NCI-H128 (cell line): Measurements from ENCODE around the gene AGPAT3.

Source experiments
- DNase-seq: peaks from one replicate; lab custom pipeline; 2025; ENCODE audit not compliant: unreplicated experiment; lab: John Stamatoyannopoulos, UW

AGPAT3 gene

GRCh38 chr21:43989401-43989800, 124.4 kb downstream of the AGPAT3 start:
- DNase-seq, result no peak

DNA sequence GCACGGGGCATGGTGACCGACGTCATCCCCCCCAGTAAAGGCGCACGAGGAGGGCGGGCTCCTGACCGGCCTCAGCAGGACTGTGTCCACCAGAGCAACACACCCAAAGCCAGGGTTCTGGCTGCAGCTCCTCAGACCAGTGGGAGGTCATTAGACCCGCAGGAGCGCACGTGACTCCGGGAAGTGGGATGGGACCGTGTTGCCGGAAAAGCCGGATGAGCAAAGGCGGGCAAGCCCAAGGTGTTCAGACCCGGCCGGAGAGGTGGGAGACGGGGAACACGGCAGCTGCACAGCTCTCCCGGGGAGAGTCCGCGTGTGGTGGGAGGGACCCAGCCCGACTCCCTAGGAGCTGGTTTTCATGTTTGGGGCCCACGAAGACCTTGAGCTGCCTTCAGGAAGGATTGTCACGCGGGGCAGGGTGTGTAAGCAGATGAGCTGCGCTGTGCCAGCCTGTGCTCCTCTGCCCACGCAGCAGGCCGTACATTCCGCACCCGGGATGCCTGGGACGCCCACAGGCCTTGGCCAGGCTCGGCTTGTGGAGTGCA, 126.5 kb downstream of the AGPAT3 start:
- no peak for DNase-seq

DNA sequence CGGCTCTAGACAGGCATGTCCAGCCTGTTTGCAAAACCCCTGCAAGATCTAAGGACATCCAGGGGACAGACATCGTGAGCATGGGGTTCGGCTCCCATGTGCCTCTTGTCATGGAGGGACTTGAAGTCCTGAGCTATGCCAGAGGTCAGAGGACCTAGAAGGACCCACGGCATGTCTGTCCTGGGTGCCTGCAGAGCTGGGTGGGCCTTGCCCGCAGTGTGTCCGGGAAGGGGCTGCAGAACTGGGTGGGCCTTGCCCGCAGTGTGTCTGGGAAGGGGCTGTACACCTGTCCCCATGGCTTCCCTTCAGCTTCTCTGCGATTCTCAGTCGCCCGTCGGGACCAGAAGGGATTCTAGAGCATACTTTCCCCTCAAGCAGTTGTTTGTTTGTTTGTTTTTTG, 127.1 kb downstream of the AGPAT3 start:
- no peak for DNase-seq

DNA sequence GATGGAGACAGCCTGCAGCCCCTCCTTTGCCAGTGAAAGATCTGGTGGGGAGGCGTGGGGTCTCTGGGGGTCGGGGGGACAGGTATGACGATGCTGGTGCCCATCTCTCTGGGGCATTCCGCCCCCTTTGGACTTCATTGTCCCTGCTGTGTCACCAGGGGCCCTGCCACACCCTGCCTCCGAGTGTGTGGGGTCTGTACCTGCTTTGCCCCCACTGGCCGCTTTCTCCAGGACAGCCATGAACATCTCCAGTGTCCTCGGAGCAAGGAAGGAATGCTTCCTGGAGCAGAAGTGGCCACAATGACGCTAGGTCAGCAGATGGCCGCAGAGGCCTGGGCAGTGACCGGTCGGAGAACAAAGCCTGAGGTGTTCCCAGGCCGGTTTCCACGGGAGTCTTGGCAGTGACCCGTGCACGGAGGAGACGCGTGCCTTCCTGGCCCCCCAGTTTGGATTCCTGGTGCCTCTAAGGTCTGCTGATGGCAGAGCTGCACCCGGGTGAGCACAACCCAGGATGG, 128.5 kb downstream of the AGPAT3 start:
- DNase-seq, result no peak

- DNase-seq, result no peak
Measured at GRCh38 chr21:43994085-43994484, 129.1 kb downstream of the AGPAT3 start.

GRCh38 chr21:43994646-43995045, 129.6 kb downstream of the AGPAT3 start:
- DNase-seq, result no peak

DNA sequence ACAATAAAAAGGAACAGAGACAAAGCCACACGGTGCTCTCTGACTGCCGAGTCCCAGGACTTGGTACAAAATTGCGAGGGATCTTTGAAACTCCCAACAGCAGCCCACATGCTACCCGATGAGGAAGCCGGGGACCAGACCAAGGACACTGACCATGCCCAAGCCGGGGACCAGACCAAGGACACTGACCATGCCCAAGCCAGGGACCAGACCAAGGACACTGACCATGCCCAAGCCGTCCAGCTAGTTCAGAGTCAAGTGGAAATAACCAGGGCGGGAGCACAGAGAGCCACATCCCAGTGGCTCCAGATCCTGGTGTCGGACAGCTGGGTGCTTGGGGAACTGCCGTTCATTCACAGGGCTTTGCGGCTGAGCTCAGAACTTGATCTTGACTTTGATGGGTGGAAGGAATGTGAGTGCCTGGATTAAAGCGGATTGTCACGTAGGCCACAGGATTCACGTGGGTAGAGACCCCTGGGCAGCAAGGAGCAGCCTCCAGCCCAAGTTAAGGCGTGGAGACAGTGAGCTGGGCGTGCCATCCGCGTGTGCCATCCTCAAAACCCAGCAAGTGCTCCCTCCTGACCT, 130.6 kb downstream of the AGPAT3 start:
- DNase-seq, result no peak

DNA sequence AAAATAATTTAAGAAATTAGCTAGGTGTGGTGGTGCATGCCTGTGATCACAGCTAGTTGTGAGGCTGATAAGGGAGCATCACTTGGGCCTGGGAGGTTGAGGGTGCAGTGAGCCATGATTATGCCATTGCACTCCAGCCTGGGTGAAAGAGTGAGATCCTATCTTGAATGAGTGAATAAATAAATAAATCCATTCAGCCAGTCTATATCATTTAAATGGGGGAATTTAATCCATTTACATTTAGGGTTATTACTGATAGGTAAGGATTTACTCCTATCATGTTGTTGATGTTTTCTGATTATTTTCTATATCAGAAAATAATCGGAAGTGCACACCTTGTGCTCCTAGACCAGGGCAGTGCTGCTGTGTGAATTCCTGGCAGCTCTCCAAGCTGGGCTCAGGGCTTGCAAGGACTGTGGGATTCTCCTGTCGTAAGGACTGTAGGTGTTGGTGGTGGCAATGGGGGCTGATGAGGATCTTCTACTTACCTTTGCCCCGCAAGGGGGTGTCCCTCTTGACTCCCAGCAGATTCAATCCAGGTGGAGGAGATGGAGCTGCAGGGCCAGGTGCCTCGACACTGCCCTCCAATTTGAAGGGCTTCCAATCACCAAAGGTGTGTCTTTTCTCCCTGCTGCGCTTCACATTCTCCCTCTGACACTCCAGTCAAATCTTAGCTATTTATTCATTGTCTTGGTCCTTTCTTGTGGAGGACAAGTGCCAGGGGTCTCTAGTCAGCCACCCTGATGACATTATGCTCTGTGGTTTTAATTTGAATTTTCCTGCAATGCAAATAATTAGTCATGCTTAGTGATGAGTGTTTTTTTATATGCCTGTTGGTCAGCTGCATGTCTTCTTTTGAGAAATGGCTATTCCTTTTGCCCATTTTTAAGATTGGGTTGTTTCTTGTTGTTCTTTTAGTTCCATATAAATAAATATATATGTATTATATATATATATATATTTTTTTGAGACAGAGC, 133.0 kb downstream of the AGPAT3 start:
- no peak for DNase-seq

DNA sequence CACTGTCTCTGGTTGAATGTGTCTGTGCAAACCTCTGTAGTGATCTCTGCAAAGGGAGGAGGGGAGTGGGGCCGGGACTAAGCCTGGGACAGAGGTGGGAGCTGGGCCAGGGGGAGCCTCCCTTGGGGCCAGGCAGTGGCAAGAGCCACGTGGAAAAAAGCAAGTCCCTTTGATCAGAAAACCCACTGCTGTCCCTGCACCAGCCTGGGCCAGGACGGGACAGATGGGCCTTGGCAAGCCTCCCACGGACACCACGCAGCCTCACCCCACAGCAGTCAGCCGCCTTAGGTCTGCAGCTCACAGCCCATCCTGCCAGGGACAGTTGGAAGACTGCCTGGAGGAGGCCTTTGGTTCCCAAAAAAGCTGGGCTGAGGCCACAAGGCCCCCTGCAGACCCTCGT, 135.3 kb downstream of the AGPAT3 start:
- no peak for DNase-seq

- DNase-seq, result no peak
Measured at GRCh38 chr21:44002511-44002910, 137.5 kb downstream of the AGPAT3 start.

- no peak for DNase-seq
Measured at GRCh38 chr21:44003307-44003966, 138.4 kb downstream of the AGPAT3 start.

DNA sequence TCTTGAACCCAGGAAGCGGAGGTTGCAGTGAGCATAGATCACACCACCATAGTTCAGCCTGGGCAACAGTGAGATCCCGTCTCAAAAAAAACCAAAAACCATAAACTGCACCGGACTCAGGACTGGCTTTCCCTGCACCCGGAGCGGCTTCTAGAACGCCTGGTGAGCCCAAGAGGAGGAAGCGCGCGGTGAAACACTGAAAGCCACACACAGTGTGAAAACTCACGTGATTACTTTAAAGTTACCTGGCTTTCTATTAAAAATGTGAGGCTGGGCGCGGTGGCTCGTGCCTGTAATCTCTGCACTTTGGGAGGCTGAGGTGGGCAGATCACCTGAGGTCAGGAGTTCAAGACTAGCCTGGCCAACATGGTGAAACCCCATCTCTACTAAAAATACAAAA, 140.0 kb downstream of the AGPAT3 start:
- DNase-seq, result no peak

- DNase-seq, result no peak
Measured at GRCh38 chr21:44005593-44005992, 140.6 kb downstream of the AGPAT3 start.

DNA sequence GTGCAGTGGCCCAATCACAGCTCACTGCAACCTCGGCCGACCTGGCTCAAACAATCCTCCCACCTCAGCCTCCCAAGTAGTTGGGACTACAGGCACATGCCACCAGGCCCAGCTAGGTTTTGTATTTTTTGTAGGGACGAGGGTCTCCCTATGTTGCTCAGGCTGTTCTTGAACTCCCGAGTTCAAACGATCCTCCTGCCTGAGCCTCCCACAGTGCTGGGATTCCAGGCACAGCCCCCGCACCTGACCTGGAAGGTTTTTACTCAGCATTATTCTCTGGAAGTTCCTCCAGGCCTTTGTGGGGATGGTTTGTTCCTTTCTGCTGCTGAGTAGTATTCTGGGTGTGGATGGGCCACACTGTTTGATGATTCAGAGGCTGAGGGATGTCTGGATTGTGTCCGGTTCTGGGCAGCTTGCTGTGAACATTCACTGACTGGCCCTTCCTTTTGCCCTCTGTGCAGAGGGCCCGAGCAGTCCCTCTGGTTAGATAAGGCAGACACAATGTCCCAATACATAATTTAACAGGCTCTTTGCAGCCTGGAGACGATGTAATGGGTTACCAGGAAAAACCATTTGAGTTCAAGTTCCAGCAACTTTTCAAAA, 141.1 kb downstream of the AGPAT3 start:
- no peak for DNase-seq

DNA sequence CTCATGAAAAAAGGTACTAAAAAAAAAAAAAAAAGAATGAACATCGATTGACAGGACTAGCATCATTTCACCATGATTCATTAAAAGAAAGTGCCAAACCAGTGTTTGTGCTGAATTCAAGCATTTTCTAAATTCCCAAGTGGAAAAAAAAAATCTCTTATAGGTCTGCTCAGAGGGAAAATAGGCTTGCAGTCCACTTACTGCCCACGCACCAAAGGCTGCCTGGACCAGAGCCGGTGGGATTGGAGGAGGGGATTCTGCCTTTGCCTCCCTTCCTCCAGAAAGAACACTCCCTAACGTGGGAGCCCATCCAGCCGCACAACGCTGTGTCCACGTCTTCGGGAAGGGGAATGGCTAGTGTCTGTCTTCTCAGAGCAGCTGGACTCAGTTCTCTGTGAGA, 141.6 kb downstream of the AGPAT3 start:
- DNase-seq, result no peak

DNA sequence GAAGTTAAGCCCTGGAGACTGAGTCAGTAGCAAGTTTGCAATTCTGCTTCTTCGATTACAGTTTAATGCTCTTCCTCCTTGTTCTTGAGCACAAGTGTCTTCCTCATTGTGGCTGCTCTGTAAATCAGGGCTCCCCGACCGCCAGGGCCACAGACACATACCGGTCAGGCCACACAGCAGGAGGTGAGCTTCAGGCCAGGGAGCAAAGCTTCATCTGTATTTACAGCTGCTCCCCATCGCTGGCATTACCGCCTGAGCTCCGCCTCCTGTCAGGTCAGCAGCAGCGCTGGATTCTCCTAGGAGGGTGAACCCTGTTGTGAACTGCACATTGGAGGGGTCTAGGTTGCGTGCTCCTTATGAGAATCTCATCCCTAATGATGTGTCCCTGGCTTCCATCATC, 145.4 kb downstream of the AGPAT3 start:
- DNase-seq, result no peak

- DNase-seq, result no peak
Measured at GRCh38 chr21:44011123-44011522, 146.1 kb downstream of the AGPAT3 start.

DNA sequence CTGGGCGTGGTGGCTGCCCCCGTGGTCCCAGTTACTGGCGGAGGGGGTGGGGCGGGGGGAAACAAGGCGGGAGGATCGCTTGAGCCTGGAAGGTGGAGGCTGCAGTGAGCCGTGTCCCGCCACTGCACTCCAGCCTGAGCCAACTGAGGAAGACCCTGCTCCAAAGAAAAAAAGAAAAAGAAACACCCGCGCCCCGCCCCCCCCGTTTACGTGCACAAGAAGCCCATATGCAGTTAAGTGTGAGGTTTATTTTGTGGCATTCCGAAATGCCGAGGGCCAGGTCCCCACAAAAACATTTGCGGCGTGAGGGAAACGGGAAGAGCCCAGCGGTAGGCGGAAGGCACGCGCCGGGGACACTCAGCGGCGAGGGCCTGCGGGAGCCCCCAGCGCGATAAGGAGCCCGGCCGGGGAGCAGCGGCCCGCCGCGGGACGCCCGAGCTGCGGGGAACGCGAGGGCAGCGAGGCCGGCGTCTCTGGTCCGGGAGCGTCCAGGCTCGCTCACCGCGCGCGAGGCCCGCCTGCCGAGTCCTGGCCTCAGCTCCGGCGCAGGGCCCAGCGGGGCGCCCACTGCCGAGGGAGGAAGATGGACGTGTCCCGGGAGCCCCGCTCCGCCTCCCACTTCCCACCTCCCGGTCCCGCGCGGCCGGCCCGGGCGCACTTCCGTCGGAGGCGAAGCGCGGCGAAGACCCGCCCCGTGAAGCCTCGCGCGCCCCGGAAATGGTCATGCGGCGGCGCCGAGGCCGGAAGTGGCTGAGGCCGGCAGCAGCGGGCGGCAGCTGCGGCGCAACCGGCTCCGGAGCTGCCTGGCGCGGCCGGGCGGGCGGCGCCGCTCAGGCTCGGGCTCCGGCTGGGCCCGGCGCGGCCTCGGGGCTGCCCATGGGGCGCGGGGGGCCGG, 146.8 kb downstream of the AGPAT3 start, which contains the start of gene TRAPPC10:
Gene TRAPPC10, plus strand, starts transcription at position 731 of the 895 bp plus-strand sequence. CDS start 185 bp downstream, outside the sequence.
- peak; percentile 61 for DNase-seq

GRCh38 chr21:44012474-44013379, 147.7 kb downstream of the AGPAT3 start:
- DNase-seq, result no peak
